Spleen (tissue), 11 donors: ENCODE measurements around the gene DRAM1. TPM values are rescaled to one million over a fixed set of nuclear protein-coding genes. Genes with fewer than 3 reads are reported as not detected.

ENCODE experiments used
- DNase-seq: peaks from one replicate; pipeline ENCODE4 v3.0.0-alpha.2; 2020
- H3K27ac ChIP-seq, 8 donors: fragments of 200-600 bp; sonication (generic) in 7 of 8; 1 replicate in 4 of 8; 2 replicates in 4 of 8; pipeline versions ENCODE4 v1.5.0 to v1.8.0; 2016 to 2021; ENCODE audit warnings: inconsistent platforms in 4 of 8, mild to moderate bottlenecking in 4 of 8, moderate library complexity in 1 of 8
- H3K27me3 ChIP-seq, 7 donors: fragments of 200-600 bp; sonication (generic) in 6 of 7; replicated peaks in 1 of 7; 1 replicate in 4 of 7; 2 replicates in 3 of 7; pipeline versions ENCODE4 v1.5.0 to v1.8.0; 2016 to 2021; ENCODE audit warnings: inconsistent platforms in 3 of 7, mild to moderate bottlenecking in 1 of 7
- H3K36me3 ChIP-seq, 6 donors: fragments of 200-600 bp; sonication (generic) in 5 of 6; 1 replicate in 4 of 6; 2 replicates in 2 of 6; pipeline versions ENCODE4 v1.5.0 to v1.8.0; 2016 to 2021; ENCODE audit warnings: inconsistent platforms in 2 of 6
- H3K4me1 ChIP-seq, 6 donors: fragments of 200-600 bp; sonication (generic) in 5 of 6; 1 replicate in 3 of 6; 2 replicates in 3 of 6; pipeline versions ENCODE4 v1.5.0 to v1.8.0; 2016 to 2021; ENCODE audit warnings: inconsistent platforms in 3 of 6
- H3K4me3 ChIP-seq, 8 donors: fragments of 200-600 bp; sonication (generic) in 7 of 8; 1 replicate in 4 of 8; 2 replicates in 4 of 8; pipeline versions ENCODE4 v1.5.0 to v1.8.0; 2016 to 2021; ENCODE audit warnings: inconsistent platforms in 4 of 8, mild to moderate bottlenecking in 4 of 8, moderate library complexity in 2 of 8
- H3K9me3 ChIP-seq, 8 donors: fragments of 200-600 bp; sonication (generic) in 7 of 8; 1 replicate in 4 of 8; 2 replicates in 4 of 8; pipeline versions ENCODE4 v1.5.0 to v1.8.0; 2016 to 2021; ENCODE audit warnings: inconsistent platforms in 4 of 8
- POLR2A ChIP-seq, 3 donors: fragments of 450-650 bp; IDR thresholded peaks; one replicate each; pipeline ENCODE4 v1.5.1; 2017; ENCODE audit warnings: antibody characterized with exemption in 3 of 3, mild to moderate bottlenecking in 1 of 3
- POLR2AphosphoS5 ChIP-seq, 3 donors: sonication (generic); formaldehyde crosslinking; IDR thresholded peaks; one replicate each; pipeline ENCODE4 v1.5.1; 2017; ENCODE audit warnings: antibody characterized with exemption in 3 of 3
- WGBS, 5 donors: extraction: QIAGEN DNeasy Blood & Tissue Kit in 3 of 5; methylation state at CpG; one replicate each; pipeline versions ENCODE4 v1.1.5 to v1.1.7; 2013 to 2018; 5-methylcytosine and 5-hydroxymethylcytosine counted together
- intact Hi-C: fragments of 100-400 bp; cut with DNase I; formaldehyde crosslinking; loops from one replicate; pipeline ENCODE4 v1.15.0; 2023; ENCODE audit warnings: low total_unique reads
- polyA plus RNA-seq, 3 donors: library from polyadenylated mRNA; stranded (reverse); fragments of 200-250 nt; gene quantifications; one replicate each; pipeline ENCODE4 v1.2.1, GENCODE V29; 2013
- small RNA-seq, 4 donors: library from RNA; depleted of rRNA; stranded (forward); fragments of <200 nt; gene quantifications; one replicate each; pipeline ENCODE3, GENCODE V24; 2016
- total RNA-seq, 7 donors: library from RNA; depleted of rRNA in 3 of 7; stranded (reverse); fragments of >200 nt in 3 of 7; fragmentation: NEBNext Ultra II Directional in 4 of 7; extraction: Animal tissue kit (Norgen Biotek cat#: 25700) in 4 of 7; gene quantifications; one replicate each; pipeline versions ENCODE4 v1.1.0 to v1.2.1, GENCODE V29; 2016 to 2021
- TF ChIP-seq, protein P1 (sequence below), 11 experiments: fragments of 200-600 bp in 7 of 11; fragments of 450-650 bp in 4 of 11; sonication (generic) in 4 of 11; IDR thresholded peaks in 8 of 11; conservative IDR thresholded peaks in 3 of 11; 1 replicate in 7 of 11; 2 replicates in 4 of 11; pipeline versions ENCODE4 v1.4.0 to v1.8.0; 2016 to 2021; ENCODE audit warnings: antibody characterized with exemption in 11 of 11, inconsistent platforms in 4 of 11, mild to moderate bottlenecking in 1 of 11
- donor health status: healthy with polysubstance abuse.
- donor health status: DM: no; HTN: no; CAD: no; lungs with moderate emphysema.
- donor health status: DM: no; HTN: no; CAD: no.
- donor health status: Bipolar disorder and iron deficiency.
- donor health status: healthy.
- donor health status: DM: no; HTN: no; CAD: no.
- donor health status: DM: yes; HTN: yes; CAD: no.

The DRAM1 gene
- total and polyA plus RNA-seq, 10 donors: 8.4 to 43.1 (median 19.1) TPM

DNA sequence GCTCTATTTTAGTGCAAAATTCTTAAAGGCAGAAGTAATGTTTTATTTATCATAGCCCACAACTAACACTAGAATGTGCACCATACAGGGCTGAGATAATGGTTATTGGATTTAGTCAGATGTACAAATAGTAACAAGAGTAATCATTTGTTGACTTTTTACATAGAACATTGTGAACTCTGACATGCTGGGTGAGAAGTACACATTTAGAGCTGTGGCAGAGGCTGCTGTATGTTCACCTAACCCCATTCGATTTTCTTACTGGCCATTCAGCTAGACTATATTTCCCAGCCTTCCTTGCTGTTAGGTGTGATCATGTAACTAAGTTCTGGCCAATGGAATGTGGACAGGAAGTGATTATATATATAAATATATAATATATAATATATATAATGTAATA is 89.1 kb downstream of the DRAM1 start:
- Histone ChIP-seq H3K27ac (no peak overlapping the region), H3K4me1 (peaks cover 0 to 8% (median 0%) of the 10 kb centered on the region in 6 donors), H3K9me3 (peaks cover 0 to 3% (median 0%) of the 10 kb centered on the region in 8 donors), H3K4me3 (no peak overlapping the region), H3K27me3 (no peaks in the 10 kb centered on the region), H3K36me3 (no peaks in the 10 kb centered on the region)
- no peak for DNase-seq
- no peak for TF ChIP-seq POLR2AphosphoS5 (IDR thresholded peaks at IDR 0.05)
- TF ChIP-seq, protein P1, sequence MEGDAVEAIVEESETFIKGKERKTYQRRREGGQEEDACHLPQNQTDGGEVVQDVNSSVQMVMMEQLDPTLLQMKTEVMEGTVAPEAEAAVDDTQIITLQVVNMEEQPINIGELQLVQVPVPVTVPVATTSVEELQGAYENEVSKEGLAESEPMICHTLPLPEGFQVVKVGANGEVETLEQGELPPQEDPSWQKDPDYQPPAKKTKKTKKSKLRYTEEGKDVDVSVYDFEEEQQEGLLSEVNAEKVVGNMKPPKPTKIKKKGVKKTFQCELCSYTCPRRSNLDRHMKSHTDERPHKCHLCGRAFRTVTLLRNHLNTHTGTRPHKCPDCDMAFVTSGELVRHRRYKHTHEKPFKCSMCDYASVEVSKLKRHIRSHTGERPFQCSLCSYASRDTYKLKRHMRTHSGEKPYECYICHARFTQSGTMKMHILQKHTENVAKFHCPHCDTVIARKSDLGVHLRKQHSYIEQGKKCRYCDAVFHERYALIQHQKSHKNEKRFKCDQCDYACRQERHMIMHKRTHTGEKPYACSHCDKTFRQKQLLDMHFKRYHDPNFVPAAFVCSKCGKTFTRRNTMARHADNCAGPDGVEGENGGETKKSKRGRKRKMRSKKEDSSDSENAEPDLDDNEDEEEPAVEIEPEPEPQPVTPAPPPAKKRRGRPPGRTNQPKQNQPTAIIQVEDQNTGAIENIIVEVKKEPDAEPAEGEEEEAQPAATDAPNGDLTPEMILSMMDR (IDR thresholded peaks at IDR 0.05 in 8 of 11, conservative IDR thresholded peaks at IDR 0.05 in 3 of 11): no peak
- TF ChIP-seq POLR2A (IDR thresholded peaks at IDR 0.05): no peak
- intact Hi-C loops: no loop called here
- WGBS, 5 donors: 91 to 94% (median 93%) methylated on average over 1 of the region's 1 CpG

DNA sequence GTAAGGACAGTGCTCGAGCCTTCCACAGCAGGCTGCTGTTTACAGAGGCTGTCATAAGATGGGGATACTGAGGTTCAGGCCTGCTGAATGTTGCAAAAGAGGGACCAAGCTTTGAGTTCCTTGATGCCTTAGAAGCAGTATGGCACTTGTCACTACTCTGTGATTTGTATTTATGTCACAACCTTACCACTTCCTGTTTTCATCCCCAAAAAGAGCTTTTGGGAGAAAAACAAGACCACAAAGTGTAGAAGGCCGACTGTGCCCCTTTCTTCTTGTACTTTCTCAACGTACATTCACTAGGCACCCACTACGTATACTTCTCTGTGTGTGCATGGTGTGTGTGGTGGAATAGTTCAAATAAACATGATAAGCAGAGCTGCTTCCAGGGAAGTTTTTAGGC is 90.1 kb downstream of the DRAM1 start:
- WGBS, 5 donors: 26 to 54% (median 37%) methylated on average over 4 of the region's 4 CpGs
- TF ChIP-seq, protein P1 (IDR thresholded peaks at IDR 0.05 in 8 of 11, conservative IDR thresholded peaks at IDR 0.05 in 3 of 11): no peak
- TF ChIP-seq POLR2AphosphoS5 (IDR thresholded peaks at IDR 0.05) (no peak), POLR2A (IDR thresholded peaks at IDR 0.05) (no peak)
- Histone ChIP-seq H3K27me3 (no peaks in the 10 kb centered on the region), H3K27ac (no peak overlapping the region), H3K4me3 (no peak overlapping the region), H3K4me1 (peaks cover 0 to 8% (median 0%) of the 10 kb centered on the region in 6 donors), H3K9me3 (peaks cover 0 to 3% (median 0%) of the 10 kb centered on the region in 8 donors), H3K36me3 (no peaks in the 10 kb centered on the region)
- no peak for DNase-seq
- intact Hi-C loops: no loop called here

DNA sequence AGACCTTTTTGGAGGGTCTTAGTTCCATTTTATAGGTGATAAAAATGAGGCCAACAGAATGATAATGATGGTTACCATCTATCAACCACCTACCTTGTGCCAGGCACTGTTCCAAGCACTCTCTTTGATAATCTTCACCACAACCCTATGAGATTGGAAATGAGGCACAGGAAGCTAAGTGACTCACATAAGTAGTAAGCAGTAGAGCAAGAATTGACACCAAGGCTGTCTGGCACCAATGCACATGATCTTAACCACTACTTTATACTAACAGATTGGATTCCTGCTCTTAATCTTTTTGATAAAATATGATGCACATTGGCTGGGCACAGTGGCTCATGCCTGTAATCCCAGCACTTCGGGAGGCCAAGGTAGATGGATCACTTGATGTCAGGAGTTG is 91.4 kb downstream of the DRAM1 start:
- TF ChIP-seq, protein P1 (IDR thresholded peaks at IDR 0.05 in 8 of 11, conservative IDR thresholded peaks at IDR 0.05 in 3 of 11): no peak
- TF ChIP-seq POLR2A (IDR thresholded peaks at IDR 0.05) (no peak), POLR2AphosphoS5 (IDR thresholded peaks at IDR 0.05) (no peak)
- Histone ChIP-seq H3K9me3 (peaks cover 0 to 3% (median 0%) of the 10 kb centered on the region in 8 donors), H3K4me1 (peaks cover 0 to 8% (median 0%) of the 10 kb centered on the region in 6 donors), H3K4me3 (no peak overlapping the region), H3K27ac (no peak overlapping the region), H3K36me3 (no peaks in the 10 kb centered on the region), H3K27me3 (no peaks in the 10 kb centered on the region)
- no peak for DNase-seq
- intact Hi-C loops: no loop called here
- 80 to 94% (median 88%) methylated on average over 1 of the region's 1 CpG for WGBS, 5 donors

Small RNA genes within 50 kb of the gene (small RNA-seq; reads per million reads assigned to genes)
- gene RNA5SP369: 0 reads per million in 4 donors
- 0 reads per million in 4 donors for gene RNU6-1183P

Other genes with a start within 250 kb of the DRAM1 start
- gene CHPT1, start 179.9 kb upstream of the DRAM1 start, total RNA-seq: 100 to 1,000 TPM in 2 of 7 donors, 10 to 100 TPM in 5; 42.4 to 115 (median 47.8) TPM
- 10 to 100 TPM; 26.8 to 34.3 (median 30.4) TPM for gene CHPT1, start 179.9 kb upstream of the DRAM1 start, polyA plus RNA-seq
- 1 to 10 TPM in 2 of 7 donors, under 1 TPM in 5; 0.23 to 3.5 (median 0.39) TPM for gene SYCP3, start 138.1 kb upstream of the DRAM1 start, total RNA-seq
- gene SYCP3, start 138.1 kb upstream of the DRAM1 start, polyA plus RNA-seq: under 1 TPM; 0.23 to 0.64 (median 0.48) TPM
- gene GNPTAB, start 46.6 kb upstream of the DRAM1 start, total RNA-seq: 10 to 100 TPM; 40.3 to 90.8 (median 49.9) TPM
- gene GNPTAB, start 46.6 kb upstream of the DRAM1 start, polyA plus RNA-seq: 10 to 100 TPM in 2 of 3 donors, 1 to 10 TPM in 1; 9.3 to 14.3 (median 12.6) TPM
- 10 to 100 TPM; 36.6 to 77.7 (median 49.6) TPM for gene WASHC3, start 184.4 kb downstream of the DRAM1 start, total RNA-seq
- 10 to 100 TPM; 30.2 to 47.9 (median 33.5) TPM for gene WASHC3, start 184.4 kb downstream of the DRAM1 start, polyA plus RNA-seq
- gene NUP37, start 242.5 kb downstream of the DRAM1 start, total RNA-seq: 10 to 100 TPM; 14.8 to 26.5 (median 19.2) TPM
- 10 to 100 TPM; 11.2 to 23.0 (median 18.1) TPM for gene NUP37, start 242.5 kb downstream of the DRAM1 start, polyA plus RNA-seq
- gene PARPBP, start 242.6 kb downstream of the DRAM1 start, total RNA-seq: 1 to 10 TPM; 2.9 to 7.7 (median 5.8) TPM
- 1 to 10 TPM; 3.0 to 4.8 (median 3.3) TPM for gene PARPBP, start 242.6 kb downstream of the DRAM1 start, polyA plus RNA-seq